ENCODE measurements around the gene FOXJ1. TPM values are rescaled to one million over a fixed set of nuclear protein-coding genes. Genes with fewer than 3 reads are reported as not detected.

FOXJ1 gene
- total RNA-seq, 1 experiment from 2014 or later: not detected

GRCh38 chr17:76142585-76143041, 1.6 kb upstream of the FOXJ1 start:
- DNase-seq (ENCODE audit: low read depth): no peak

GRCh38 chr17:76142039-76142584, 1.1 kb upstream of the FOXJ1 start:
- no peak for DNase-seq (ENCODE audit: low read depth)

- no peak for DNase-seq (ENCODE audit: low read depth)
These were observed 309 bp downstream of the FOXJ1 start for GRCh38 chr17:76140661-76141211.

- DNase-seq (ENCODE audit: low read depth): no peak
These were observed 1.0 kb downstream of the FOXJ1 start for GRCh38 chr17:76139801-76140660.

- DNase-seq (ENCODE audit: low read depth): no peak
These were observed 1.9 kb downstream of the FOXJ1 start for GRCh38 chr17:76138896-76139752.

- DNase-seq (ENCODE audit: low read depth): no peak
These were observed 2.7 kb downstream of the FOXJ1 start for GRCh38 chr17:76138234-76138895.

- DNase-seq (ENCODE audit: low read depth): no peak
These were observed 3.5 kb downstream of the FOXJ1 start for GRCh38 chr17:76137351-76138233.

GRCh38 chr17:76137001-76137350, 4.1 kb downstream of the FOXJ1 start:
- DNase-seq (ENCODE audit: low read depth): no peak

- no peak for DNase-seq (ENCODE audit: low read depth)
These were observed 4.6 kb downstream of the FOXJ1 start for GRCh38 chr17:76136276-76137000.

GRCh38 chr17:76135810-76136188, 5.2 kb downstream of the FOXJ1 start:
- no peak for DNase-seq (ENCODE audit: low read depth)

- no peak for DNase-seq (ENCODE audit: low read depth)
These were observed 5.9 kb downstream of the FOXJ1 start for GRCh38 chr17:76134911-76135809.

GRCh38 chr17:76132574-76133338, 8.3 kb downstream of the FOXJ1 start:
- no peak for DNase-seq (ENCODE audit: low read depth)

- no peak for DNase-seq (ENCODE audit: low read depth)
These were observed 9.1 kb downstream of the FOXJ1 start for GRCh38 chr17:76131692-76132573.

GRCh38 chr17:76131051-76131691, 9.9 kb downstream of the FOXJ1 start:
- DNase-seq (ENCODE audit: low read depth): no peak

GRCh38 chr17:76130473-76130872, 10.6 kb downstream of the FOXJ1 start:
- DNase-seq (ENCODE audit: low read depth): no peak

GRCh38 chr17:76125922-76126321, 15.1 kb downstream of the FOXJ1 start:
- no peak for DNase-seq (ENCODE audit: low read depth)

- no peak for DNase-seq (ENCODE audit: low read depth)
These were observed 15.7 kb downstream of the FOXJ1 start for GRCh38 chr17:76125391-76125675.
